SHP77 (cell line): ENCODE measurements around the gene PLPPR2.
"Not testable (repeated sequence)": the region's sequence is repeated elsewhere in the genome, so short reads cannot be mapped to it uniquely, and the experiment has no call there.

ENCODE experiments used
- DNase-seq, 2 experiments: peaks; one replicate each; lab custom pipeline; 2025; lab: John Stamatoyannopoulos, UW

The PLPPR2 gene

DNA sequence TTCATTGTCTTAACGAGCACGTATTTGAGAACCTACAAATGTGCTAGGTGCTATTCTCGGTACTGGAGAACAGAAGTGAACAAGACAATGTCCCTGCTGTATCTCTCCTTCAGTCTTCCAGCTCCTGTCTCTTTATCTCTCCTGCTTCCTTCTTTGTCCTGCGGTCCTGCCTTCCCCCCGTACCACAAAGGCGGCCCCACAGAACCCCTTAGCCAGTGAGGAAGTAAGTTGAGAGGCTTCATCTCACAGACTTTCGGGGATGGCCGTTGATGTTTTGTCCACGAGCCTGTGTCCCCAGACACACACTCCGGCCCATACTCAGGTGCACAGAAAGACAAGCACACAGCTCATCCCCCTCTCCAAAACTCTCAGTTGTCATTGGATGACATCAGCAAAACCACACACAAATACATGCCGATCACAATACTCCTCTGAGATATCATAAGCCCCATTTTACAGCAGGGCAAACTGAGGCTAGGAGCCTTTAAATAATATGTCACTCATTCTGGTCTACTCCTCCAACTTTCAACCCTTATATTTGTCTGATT, 18.7 kb downstream of the PLPPR2 start:
- DNase-seq, result no peak

DNA sequence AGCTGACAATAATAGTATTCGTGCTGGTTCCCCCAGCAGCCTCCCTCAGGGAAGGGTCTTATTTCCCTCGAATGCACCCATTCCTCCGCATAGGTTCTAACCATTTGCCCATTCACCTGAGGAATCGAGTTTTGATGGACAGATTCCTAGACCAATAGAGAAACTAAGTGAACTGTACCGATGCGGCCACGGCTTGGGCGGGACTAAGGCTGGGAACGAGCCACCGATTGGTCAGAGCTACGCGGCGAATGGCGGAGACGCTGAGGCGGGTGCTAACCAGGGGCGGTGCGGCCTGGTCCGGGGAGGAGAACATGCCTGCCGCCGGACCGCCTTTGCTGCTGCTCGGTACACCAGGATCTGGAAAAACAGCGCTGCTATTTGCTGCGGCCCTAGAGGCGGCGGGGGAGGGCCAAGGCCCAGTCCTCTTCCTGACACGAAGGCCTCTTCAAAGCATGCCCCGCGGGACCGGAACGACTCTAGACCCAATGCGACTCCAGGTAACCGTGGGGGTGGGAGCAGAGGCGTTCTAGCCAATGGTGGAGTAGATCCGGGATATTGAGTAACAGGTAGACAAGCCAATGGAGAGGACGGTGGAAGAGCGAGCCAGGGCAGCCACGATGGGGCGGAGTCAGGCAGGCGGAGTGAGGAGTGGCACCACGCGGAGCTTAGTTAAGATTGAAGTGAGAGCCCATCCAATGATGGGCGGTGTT, 19.4 kb downstream of the PLPPR2 start, which contains the start of gene SWSAP1:
Gene SWSAP1 (plus strand): TSS at position 234 of the 710 bp plus-strand sequence. CDS start 15 bp downstream, at position 249.
- peak; percentile 98 for DNase-seq

- peak; percentile 70 to 75 for DNase-seq
Measured at GRCh38 chr19:11375143-11375948, 20.1 kb downstream of the PLPPR2 start.

DNA sequence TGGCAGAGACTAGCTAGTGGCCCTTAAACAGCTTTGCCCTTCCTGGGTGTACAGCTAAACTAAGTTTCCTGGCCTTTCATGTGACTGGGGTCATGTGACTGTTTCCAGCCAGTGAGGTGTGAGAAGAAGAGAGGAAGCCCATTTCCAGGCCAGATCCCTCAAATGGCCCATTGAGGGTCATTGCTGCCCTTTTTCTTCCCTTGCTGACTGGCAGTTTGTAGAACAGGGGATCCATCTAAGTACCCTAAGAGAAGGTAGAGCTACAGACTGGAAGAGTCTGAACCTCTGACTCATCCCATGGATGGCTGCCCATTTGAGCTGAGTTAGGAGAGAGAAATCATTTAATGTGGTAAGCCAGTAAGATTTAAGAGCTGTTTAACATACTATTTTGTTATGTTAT, 22.0 kb downstream of the PLPPR2 start:
- no peak for DNase-seq

GRCh38 chr19:11377756-11378155, 22.5 kb downstream of the PLPPR2 start:
- no peak for DNase-seq

- DNase-seq, result peak; percentile 41 to 73
Measured at GRCh38 chr19:11378319-11379189, 23.3 kb downstream of the PLPPR2 start.

GRCh38 chr19:11379269-11379845, 24.1 kb downstream of the PLPPR2 start:
- DNase-seq, result not testable (repeated sequence)

DNA sequence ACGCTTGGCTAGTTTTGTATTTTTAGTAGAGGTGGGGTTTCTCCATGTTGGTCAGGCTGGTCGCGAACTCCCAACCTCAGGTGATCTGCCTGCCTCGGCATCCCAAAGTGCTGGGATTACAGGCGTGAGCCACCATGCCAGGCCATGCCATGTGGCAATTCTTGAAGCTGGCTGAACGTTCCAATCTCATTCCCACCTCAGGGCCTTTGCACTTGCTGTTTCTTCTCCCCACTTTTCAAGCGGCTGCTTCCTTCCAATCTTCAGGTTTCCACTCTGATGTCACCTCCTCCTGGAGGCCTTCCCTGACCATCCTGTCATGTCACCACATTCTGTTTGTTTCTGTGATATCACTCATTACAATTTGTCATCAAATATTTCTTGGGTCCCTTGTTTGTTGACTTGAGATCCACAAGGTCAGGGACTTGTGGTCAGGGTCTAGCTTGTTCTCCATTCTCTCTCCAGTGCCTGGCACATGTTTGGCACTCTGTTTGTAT, 24.7 kb downstream of the PLPPR2 start:
- DNase-seq, result no peak

DNA sequence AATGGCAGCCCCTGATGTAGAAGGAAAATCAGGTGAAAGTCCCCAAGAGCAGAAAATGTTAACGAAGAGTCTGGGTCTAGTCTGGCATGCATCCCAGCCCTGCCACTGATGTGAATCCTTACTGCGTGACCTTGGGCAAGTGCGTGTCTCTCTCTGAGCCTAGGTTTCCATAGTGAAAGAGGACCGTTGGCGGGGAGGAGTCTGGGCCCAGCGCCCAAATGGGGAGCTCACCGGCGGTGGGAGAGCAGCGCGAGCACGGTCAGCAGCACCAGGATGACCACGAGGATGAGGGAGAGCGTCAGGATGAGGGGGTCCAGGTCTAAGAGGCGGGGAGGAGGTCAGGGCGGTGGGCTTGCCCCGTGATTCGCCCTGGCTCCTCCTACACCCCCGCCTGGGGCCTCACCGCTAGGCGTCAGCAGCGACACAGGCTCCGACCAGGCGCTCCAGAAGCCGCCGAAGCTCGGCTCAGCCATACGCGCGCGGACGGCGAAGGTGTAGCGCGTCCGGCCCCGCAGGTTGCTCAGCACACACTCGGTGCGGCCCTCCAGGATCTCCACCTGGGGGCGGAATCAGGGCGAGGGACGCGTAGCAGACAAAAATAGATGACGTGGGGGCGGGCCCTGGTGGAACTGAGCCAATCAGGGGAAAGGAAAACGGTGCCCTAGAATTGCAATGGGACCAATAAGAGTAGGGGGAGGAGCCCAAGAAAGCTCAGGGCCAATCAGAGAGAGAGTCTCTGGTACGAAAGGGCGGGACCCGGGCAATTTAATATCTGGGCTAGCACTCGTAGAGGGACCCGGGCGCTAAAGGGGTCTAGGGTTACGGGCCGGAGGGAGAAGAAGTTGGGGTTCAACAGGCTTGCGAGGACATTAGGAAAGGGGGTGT, 25.7 kb downstream of the PLPPR2 start:
- DNase-seq, result peak; percentile 97

DNA sequence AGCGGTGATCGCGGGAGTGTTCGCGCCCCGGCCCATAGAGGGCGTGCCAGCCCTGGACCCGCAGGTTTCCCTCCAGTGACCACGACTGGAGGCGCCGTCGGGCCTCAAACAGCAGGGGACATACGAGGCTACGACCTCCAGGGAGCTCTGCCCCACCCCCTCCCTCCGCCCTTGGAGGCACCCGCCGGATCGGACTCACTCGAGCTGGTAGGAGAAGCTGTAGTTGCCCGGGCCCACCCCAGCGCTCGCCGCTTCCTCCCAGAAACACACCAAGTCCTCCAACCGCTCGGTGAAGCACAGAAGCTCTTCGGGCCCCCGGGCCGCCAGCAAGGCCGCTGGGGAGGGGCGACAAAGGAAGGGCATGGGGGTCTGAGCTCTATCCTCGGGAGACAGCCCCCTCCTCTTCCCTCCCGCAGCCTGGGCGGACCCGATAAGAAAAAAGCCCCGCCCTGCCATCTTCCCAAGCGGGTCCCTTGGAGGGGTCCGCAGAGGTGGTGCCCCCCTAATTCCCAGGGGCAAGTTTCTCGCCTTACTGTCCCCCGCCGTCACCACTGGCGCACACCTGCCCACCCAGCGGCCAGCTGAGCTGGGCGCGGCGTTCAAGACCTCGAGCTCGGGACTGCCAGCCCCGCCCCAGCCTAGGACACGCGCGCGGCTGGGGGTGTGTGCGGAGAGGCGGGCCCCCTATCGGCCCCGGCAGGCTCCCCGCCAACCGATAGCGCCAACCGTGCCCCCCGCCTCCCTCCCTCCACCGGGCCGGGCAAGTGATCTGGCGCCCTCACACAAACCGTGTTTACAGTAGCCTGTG, 27.9 kb downstream of the PLPPR2 start:
- DNase-seq, result peak; percentile 29 to 55

DNA sequence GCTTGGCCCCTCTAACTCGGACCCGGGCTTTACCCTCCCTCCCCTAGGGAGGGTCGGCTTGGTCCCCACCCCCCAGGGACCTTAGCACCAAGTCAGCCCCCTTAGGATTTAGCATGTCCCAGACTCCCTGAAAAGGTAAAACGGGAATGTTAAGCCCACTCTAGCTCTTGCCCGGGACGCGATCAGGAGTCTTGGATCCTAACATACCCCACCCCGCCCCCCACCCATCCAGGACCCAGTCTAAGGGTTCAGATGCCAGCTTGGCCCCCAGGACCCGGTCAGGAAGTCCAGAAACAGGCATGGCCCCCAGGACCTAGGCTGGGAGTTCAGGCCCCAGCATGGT, 28.4 kb downstream of the PLPPR2 start:
- no peak for DNase-seq

DNA sequence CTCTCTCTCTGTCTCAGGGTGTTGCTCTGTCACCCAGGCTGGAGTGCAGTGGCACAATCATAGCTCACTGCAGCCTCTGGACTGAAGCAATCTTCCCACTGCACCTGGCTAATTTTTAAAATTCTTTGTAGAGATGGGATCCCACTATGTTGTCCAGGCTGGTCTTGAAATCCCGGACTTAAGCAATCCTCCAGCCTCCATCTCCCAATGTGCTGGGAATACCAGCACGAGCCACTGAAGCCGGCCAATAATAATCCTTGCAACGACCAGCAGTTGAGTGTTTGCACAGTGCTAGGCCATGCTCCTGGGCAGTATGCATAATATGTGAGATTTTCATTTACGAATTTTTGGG, 29.5 kb downstream of the PLPPR2 start:
- no peak for DNase-seq

- DNase-seq, result no peak
Measured at GRCh38 chr19:11387162-11388034, 32.2 kb downstream of the PLPPR2 start.

- no peak for DNase-seq
Measured at GRCh38 chr19:11390359-11390758, 35.1 kb downstream of the PLPPR2 start.

DNA sequence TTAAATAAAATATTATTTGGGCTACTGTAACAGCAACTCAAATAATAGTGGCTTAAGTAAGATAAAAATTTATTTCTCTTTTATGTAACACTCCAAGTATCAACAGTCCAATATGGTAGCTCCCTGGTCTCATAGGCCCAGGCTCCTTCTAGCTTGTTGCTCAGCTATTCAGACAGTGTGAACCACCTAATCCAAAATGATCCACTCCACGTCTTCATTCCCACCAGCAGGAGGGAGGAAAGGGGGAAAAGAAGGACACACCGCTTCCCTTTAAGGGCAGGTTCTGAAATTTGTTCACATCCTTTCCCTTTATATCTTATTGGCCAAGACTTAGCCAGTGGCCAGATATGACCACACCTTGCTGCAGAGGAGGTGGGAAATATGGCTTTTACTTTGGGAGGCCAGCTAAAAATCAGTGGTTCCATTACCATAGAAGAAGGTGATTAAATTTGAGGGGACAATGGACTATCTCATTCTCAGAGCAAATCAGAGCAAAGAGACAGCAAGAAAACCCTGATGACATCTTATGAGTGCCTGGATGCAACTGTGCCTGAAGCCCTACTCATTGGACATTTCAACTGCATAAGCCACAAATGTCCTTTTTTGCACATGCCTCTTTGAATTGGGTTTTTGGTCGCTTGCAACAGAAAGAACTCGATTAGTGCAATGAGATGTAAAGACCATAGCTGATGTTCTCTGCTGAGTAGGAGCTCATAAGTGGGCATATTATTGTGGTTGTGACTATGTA, 35.9 kb downstream of the PLPPR2 start:
- no peak for DNase-seq

DNA sequence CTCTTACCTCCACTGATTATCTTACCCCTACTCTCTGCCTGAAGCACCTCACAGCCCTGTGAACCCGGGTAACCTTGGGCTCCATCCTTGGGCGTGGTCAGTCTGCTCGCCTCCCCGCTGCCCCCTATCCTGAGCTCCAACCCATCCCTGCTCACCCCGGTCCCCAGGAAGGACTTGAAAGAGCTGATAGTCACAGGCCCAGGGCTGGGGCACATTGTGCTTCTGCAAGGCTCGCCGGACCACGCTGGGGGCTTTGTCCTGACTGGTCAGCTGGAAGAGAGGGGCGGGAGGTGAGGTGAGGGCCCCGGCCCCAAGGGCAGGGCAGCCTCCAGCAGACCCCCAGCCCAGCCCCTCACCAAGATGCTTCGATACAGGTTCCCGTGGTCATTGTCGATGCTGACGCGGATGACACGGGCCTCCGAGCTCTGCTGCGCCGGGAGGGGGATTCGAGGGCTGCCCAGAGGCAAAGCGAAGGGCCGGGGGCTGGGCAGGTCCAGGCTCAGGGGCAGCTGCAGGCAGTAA, 41.9 kb downstream of the PLPPR2 start:
- DNase-seq, result no peak

DNA sequence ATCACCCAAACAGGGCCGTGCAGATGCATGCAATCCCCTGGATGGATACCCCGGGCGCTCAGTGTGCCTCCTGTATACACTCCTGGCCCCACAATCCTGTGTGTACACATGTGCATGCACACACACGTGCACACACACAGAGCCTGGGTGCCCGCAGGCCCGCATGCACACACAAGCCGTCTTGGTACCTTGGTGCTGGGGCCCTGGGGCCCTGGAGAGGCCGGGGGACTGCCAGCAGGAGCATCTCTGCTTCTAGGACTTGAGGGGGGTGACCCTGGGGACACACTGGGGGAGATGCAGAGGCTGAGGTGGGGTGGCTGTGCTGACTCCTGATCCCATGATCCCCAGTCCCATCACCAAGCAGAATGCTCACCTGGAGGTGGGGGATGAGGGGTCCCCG, 44.4 kb downstream of the PLPPR2 start:
- no peak for DNase-seq

GRCh38 chr19:11400798-11401197, 45.6 kb downstream of the PLPPR2 start:
- no peak for DNase-seq
